ENCODE results near the gene THOC7.

DNA sequence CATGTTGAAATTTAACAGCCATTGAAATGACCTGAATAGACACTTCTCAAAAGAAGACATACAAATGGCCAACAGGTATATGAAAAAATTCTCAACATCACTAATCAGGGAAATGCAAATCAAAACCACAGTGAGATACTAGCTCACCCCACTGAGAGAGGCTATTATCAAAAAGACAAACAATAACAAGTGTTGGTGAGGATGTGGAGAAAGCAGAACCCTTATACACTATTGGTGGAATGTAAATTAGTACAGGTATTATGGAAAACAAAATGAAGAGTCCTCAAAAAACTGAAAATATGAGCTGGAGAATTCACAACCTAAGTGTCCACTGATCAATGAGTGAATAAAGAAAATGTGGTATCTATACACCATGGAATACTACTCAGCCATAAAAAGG, 21.5 kb downstream of the THOC7 start:
- TF ChIP-seq, protein P1, sequence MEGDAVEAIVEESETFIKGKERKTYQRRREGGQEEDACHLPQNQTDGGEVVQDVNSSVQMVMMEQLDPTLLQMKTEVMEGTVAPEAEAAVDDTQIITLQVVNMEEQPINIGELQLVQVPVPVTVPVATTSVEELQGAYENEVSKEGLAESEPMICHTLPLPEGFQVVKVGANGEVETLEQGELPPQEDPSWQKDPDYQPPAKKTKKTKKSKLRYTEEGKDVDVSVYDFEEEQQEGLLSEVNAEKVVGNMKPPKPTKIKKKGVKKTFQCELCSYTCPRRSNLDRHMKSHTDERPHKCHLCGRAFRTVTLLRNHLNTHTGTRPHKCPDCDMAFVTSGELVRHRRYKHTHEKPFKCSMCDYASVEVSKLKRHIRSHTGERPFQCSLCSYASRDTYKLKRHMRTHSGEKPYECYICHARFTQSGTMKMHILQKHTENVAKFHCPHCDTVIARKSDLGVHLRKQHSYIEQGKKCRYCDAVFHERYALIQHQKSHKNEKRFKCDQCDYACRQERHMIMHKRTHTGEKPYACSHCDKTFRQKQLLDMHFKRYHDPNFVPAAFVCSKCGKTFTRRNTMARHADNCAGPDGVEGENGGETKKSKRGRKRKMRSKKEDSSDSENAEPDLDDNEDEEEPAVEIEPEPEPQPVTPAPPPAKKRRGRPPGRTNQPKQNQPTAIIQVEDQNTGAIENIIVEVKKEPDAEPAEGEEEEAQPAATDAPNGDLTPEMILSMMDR (IDR thresholded peaks at IDR 0.05), result no peak
- no peak for TF ChIP-seq POLR2A (IDR thresholded peaks at IDR 0.05)

Measured in adrenal gland (tissue), 5 donors.